ENCODE results near the gene WDR20.
"Not testable (repeated sequence)": the region's sequence is repeated elsewhere in the genome, so short reads cannot be mapped to it uniquely, and the experiment has no call there.

The WDR20 gene

GRCh38 chr14:102241147-102241546 lies 101.5 kb downstream of the WDR20 start:
- DNase-seq (ENCODE audit: low spot score), result no peak

GRCh38 chr14:102243795-102244194 lies 104.1 kb downstream of the WDR20 start:
- not testable (repeated sequence) for DNase-seq (ENCODE audit: low spot score)

More at GRCh38 chr14:102241147-102241546, 101.5 kb downstream of the WDR20 start:
- no peak for TF ChIP-seq CTCF (IDR thresholded peaks at IDR 0.05; ENCODE audit: extremely low read depth, missing control alignments)

- TF ChIP-seq CTCF (IDR thresholded peaks at IDR 0.05; ENCODE audit: extremely low read depth, missing control alignments), result no peak
- no peak for DNase-seq (ENCODE audit: low spot score)
Observed at GRCh38 chr14:102246071-102246470, 106.4 kb downstream of the WDR20 start.

- no peak for DNase-seq (ENCODE audit: low spot score)
- TF ChIP-seq CTCF (IDR thresholded peaks at IDR 0.05; ENCODE audit: extremely low read depth, missing control alignments), result no peak
Observed at GRCh38 chr14:102248121-102248520, 108.4 kb downstream of the WDR20 start.

- TF ChIP-seq CTCF (IDR thresholded peaks at IDR 0.05; ENCODE audit: extremely low read depth, missing control alignments), result no peak
Observed at GRCh38 chr14:102249041-102249440, 109.3 kb downstream of the WDR20 start.

GRCh38 chr14:102249981-102250380 lies 110.3 kb downstream of the WDR20 start:
- no peak for TF ChIP-seq CTCF (IDR thresholded peaks at IDR 0.05; ENCODE audit: extremely low read depth, missing control alignments)
- no peak for DNase-seq (ENCODE audit: low spot score)

More at GRCh38 chr14:102249041-102249440, 109.3 kb downstream of the WDR20 start:
- DNase-seq (ENCODE audit: low spot score), result no peak

GRCh38 chr14:102250636-102251035 lies 110.9 kb downstream of the WDR20 start:
- TF ChIP-seq CTCF (IDR thresholded peaks at IDR 0.05; ENCODE audit: extremely low read depth, missing control alignments), result no peak
- no peak for DNase-seq (ENCODE audit: low spot score)

GRCh38 chr14:102251161-102251560 lies 111.5 kb downstream of the WDR20 start:
- no peak for DNase-seq (ENCODE audit: low spot score)
- TF ChIP-seq CTCF (IDR thresholded peaks at IDR 0.05; ENCODE audit: extremely low read depth, missing control alignments), result no peak

Data from GM20000 (cell line).